ENCODE results near the gene LPP.
"Not testable (repeated sequence)": the region's sequence is repeated elsewhere in the genome, so short reads cannot be mapped to it uniquely, and the experiment has no call there.

Gene LPP

GRCh38 chr3:188427981-188428380, 274.0 kb downstream of the LPP start:
- not testable (repeated sequence) for DNase-seq (ENCODE audit: low read depth in 2 of 2, low spot score in 1 of 2)

GRCh38 chr3:188431040-188431439, 277.1 kb downstream of the LPP start:
- no peak for DNase-seq (ENCODE audit: low read depth in 2 of 2, low spot score in 1 of 2)

GRCh38 chr3:188431553-188431952, 277.6 kb downstream of the LPP start:
- DNase-seq (ENCODE audit: low read depth in 2 of 2, low spot score in 1 of 2): no peak

- DNase-seq (ENCODE audit: low read depth in 2 of 2, low spot score in 1 of 2): no peak
Observed at GRCh38 chr3:188432802-188433520, 279.0 kb downstream of the LPP start.

- no peak for DNase-seq (ENCODE audit: low read depth in 2 of 2, low spot score in 1 of 2)
Observed at GRCh38 chr3:188433521-188434150, 279.7 kb downstream of the LPP start.

- no peak for DNase-seq (ENCODE audit: low read depth in 2 of 2, low spot score in 1 of 2)
Observed at GRCh38 chr3:188434594-188434993, 280.6 kb downstream of the LPP start.

- no peak for DNase-seq (ENCODE audit: low read depth in 2 of 2, low spot score in 1 of 2)
Observed at GRCh38 chr3:188435266-188435665, 281.3 kb downstream of the LPP start.

GRCh38 chr3:188437926-188438325, 284.0 kb downstream of the LPP start:
- no peak for DNase-seq (ENCODE audit: low read depth in 2 of 2, low spot score in 1 of 2)

- peak; percentile 7 to 10 for DNase-seq (ENCODE audit: low read depth in 2 of 2, low spot score in 1 of 2)
Observed at GRCh38 chr3:188439080-188439479, 285.1 kb downstream of the LPP start.

- DNase-seq (ENCODE audit: low read depth in 2 of 2, low spot score in 1 of 2): no peak
Observed at GRCh38 chr3:188440340-188440972, 286.5 kb downstream of the LPP start.

- DNase-seq (ENCODE audit: low read depth in 2 of 2, low spot score in 1 of 2): peak in 1 of 2 donors; percentile 4
Observed at GRCh38 chr3:188442430-188442829, 288.5 kb downstream of the LPP start.

GRCh38 chr3:188445175-188445574, 291.2 kb downstream of the LPP start:
- DNase-seq (ENCODE audit: low read depth in 2 of 2, low spot score in 1 of 2): not testable (repeated sequence)

GRCh38 chr3:188446014-188446413, 292.1 kb downstream of the LPP start:
- no peak for DNase-seq (ENCODE audit: low read depth in 2 of 2, low spot score in 1 of 2)

GRCh38 chr3:188446766-188447165, 292.8 kb downstream of the LPP start:
- no peak for DNase-seq (ENCODE audit: low read depth in 2 of 2, low spot score in 1 of 2)

- DNase-seq (ENCODE audit: low read depth in 2 of 2, low spot score in 1 of 2): no peak
Observed at GRCh38 chr3:188448813-188449212, 294.9 kb downstream of the LPP start.

GRCh38 chr3:188449421-188449820, 295.5 kb downstream of the LPP start:
- DNase-seq (ENCODE audit: low read depth in 2 of 2, low spot score in 1 of 2): no peak

GRCh38 chr3:188452158-188452772, 298.3 kb downstream of the LPP start:
- DNase-seq (ENCODE audit: low read depth in 2 of 2, low spot score in 1 of 2): no peak

GRCh38 chr3:188453431-188454384, 299.8 kb downstream of the LPP start:
- DNase-seq (ENCODE audit: low read depth in 2 of 2, low spot score in 1 of 2): no peak

- DNase-seq (ENCODE audit: low read depth in 2 of 2, low spot score in 1 of 2): no peak
Observed at GRCh38 chr3:188455748-188456147, 301.8 kb downstream of the LPP start.

- no peak for DNase-seq (ENCODE audit: low read depth in 2 of 2, low spot score in 1 of 2)
Observed at GRCh38 chr3:188458756-188459155, 304.8 kb downstream of the LPP start.

GRCh38 chr3:188465311-188465710, 311.4 kb downstream of the LPP start:
- no peak for DNase-seq (ENCODE audit: low read depth in 2 of 2, low spot score in 1 of 2)

Measured in stimulated activated CD8-positive, alpha-beta memory T cell treated with anti-CD3 and anti-CD28 coated beads, Interleukin-4, amount 100 ng/mL, for 1 hour (primary cell).